Inflammatory macrophage treated with lipopolysaccharide for 4 hours (primary cell): Measurements from ENCODE around the gene HDGFL2.

Experiments
- DNase-seq: peaks from one replicate; pipeline ENCODE4 v3.0.0-alpha.2; 2020

HDGFL2 gene

DNA sequence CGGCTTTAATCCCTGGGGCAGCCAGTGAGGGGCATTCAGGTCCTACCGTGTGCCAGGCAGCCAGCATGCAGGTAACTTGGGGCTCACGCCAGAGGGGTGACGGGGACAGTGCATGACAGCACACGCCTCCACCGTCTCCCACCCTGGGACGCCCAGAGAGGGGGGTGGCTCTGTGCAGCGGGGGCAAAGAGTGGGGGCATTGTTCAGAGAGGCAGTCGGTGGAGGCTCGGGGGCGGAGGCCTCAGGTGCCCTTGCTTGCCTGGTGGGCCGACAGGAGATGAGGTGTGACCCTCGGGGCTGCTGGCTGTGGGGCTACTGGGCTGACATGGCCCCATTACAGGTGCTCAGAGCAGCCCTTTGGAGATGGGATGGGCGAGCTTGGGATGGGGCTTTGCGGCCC is 27.8 kb downstream of the HDGFL2 start:
- DNase-seq: no peak

DNA sequence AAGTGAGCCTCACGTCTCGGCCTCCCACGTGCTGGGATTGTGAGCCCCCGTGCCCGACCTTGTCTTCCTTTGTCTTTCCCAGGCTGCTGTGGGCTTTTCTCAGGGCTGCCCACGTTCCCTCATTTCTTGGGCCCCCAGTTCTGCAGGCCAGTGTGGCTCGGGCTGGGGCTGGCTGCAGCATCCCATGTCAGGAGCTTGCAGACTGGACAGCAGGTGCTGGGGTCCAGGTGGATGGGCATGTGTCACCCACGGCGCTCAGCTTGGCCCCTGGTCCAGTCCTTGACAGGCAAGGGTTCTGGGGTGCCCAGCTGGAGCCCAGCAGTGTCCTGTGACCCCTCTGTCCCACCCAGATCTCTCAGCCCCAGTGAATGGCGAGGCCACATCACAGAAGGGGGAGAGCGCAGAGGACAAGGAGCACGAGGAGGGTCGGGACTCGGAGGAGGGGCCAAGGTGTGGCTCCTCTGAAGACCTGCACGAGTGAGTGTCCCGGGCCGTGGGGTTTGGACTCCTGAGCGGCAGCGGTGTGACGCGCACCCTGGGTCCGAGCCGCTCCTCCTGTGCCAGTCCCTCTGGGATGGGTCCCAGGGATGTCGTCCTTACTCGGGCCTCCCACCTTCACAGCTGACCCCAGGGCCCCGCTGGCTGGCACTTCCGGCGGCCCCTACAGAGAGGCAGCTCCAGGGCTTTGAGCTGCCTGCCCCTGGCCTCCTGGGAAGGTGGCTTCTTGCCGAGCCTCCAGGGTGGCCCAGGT is 28.9 kb downstream of the HDGFL2 start:
- no peak for DNase-seq

DNA sequence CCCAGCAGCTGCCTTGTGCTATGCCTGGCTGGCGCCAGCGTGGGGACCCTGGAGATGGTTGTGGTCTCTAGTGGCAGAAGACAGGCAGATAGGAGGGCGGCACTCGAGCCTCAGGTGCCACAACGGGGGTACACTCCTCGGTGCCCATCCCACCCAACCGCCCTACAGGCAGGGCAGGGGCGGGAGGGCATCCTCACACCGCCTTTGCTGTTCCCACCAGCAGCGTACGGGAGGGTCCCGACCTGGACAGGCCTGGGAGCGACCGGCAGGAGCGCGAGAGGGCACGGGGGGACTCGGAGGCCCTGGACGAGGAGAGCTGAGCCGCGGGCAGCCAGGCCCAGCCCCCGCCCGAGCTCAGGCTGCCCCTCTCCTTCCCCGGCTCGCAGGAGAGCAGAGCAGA is 29.6 kb downstream of the HDGFL2 start:
- no peak for DNase-seq

DNA sequence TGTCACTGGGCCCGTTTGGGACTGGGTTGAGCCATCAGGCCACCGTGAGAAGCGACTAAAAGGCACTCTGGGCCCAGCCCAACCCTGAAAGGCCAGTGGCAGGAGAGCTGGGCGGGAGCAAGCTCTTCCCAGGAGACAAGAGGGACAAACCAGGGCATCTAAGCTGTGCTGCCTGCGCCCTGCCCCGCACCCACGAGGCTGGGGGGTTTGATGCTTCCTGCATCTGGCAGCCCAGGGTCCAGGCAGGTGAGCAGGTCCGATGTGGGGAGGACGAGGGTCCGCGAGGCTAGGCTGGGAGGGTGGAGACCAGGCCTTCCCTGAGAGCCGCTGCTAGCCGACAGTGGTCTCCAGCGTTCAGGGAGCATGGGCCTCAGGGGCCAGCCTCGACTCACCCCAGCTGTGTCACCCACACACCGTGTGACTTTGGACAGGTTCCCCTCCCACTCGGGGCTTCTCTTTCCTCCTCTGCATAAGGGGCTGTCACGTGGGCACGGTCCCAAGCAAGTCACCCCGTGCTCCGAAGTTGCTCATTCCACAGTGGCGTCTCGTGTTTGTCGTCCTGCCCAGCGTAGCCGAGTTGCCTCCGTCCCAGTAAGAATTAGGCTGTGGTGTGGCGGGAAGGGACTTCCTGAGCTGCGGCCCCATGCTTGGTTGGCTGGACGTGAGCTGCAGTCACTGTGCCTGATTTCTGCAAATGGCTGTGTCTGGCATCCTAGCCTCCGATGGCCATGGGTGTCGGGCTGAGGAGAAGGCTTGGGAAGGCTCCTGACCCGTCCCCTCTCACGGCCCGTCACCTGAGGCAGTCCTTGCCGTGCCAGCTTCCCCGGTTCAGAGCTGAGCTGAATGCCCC is 30.4 kb downstream of the HDGFL2 start:
- no peak for DNase-seq

DNA sequence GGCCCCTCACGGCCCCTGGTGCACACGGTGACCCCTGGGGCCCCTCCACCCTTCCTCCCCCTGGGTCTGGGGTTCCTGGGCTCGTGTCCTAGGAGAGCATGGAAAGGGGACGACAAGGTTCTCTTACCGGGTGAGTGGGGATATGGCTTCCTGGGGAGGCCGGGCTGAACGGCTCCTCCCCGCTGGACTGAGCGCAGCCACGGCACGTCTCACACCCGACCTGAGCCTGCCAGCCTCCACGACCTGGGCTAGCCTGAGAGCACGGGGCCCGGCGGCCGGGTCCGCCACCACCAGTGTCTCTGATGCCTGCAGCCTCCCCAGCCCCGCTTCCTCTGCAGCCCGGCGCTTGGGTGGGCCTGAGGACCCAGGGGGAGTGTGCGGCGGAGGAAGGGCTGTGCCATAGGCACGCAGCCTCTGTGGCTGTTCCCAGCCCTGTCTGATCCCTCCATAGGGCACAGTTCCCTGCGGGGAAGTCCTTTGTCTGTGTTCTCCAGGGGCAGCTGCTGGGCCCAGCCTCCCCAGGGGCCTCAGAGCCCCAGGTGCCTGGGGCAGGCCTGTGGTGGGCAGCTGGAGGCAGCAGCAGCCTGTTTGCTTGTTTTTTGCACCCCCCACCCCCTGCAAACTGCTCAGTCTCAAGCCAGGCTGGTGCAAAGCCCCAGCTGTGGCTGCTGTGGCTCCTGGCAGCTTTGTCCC is 31.2 kb downstream of the HDGFL2 start:
- no peak for DNase-seq

DNA sequence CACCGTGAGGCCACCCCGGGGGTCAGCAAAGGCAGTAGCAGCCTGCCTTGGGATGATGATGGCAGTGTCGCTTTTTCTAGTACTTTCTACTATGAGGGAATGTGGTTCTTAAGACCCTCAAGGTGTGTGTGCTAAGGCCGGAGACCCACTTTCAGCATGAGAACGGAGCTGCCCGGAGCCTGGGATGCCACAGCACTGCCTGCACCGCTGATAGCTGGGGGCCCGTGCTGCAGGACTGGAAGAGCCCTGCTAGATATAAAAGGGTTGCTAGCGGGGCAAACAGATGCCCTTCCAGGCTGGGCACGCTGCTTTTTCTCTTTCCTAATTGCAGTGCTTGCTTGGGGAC is 31.7 kb downstream of the HDGFL2 start:
- DNase-seq: no peak

DNA sequence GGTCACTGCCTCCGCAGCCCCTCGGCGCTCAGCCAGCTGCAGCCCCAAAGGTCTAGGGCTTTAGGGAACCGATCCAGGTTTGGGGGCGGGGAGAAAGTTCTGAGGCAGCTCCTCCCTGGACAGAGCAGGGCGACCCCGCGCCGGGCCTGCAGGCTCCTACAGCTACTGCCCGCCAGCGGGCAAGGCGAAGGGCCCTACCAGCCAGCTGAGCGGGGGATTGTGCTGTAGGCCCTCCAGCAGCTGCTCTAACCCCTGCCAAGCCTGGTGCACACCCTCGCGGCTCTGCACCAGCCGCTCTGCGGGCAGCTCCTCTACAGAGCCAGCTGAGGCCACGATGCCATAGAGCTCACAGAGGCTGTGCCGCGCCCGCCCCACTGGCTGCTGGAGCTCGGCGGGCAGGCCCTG is 32.2 kb downstream of the HDGFL2 start:
- no peak for DNase-seq

DNA sequence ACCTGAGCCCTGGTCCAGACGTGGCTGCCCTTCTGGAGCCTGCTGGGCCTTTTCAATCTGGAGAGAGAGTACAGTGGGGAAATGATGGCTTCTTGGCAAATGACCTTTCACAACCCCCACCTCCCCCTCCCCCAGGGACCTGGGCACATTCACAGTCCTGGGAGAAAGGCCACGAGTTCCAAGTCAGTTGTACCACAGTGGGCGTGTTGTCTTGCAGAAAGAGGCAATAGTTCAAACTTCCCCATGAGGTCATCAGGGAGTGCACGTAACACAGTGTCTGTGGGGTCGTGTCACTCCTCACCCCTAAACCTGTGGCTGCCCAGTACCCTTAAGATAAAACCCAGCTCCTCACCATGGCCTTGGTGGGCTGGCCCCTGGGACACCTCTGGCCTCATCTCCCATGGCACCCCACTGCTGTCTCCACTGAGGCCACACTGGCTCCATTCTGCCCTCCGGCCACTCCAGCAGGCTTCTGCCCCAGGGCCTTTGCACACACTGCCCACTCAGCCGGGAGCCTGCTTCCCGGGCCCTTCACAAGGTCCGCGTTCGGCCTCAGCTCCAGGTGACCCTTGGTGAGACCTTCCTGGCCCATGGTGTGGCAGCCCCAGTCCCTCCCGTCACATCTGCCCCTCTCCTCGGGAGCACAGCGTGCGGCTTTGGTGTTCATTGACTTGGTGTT is 32.9 kb downstream of the HDGFL2 start:
- DNase-seq: peak; percentile 91

DNA sequence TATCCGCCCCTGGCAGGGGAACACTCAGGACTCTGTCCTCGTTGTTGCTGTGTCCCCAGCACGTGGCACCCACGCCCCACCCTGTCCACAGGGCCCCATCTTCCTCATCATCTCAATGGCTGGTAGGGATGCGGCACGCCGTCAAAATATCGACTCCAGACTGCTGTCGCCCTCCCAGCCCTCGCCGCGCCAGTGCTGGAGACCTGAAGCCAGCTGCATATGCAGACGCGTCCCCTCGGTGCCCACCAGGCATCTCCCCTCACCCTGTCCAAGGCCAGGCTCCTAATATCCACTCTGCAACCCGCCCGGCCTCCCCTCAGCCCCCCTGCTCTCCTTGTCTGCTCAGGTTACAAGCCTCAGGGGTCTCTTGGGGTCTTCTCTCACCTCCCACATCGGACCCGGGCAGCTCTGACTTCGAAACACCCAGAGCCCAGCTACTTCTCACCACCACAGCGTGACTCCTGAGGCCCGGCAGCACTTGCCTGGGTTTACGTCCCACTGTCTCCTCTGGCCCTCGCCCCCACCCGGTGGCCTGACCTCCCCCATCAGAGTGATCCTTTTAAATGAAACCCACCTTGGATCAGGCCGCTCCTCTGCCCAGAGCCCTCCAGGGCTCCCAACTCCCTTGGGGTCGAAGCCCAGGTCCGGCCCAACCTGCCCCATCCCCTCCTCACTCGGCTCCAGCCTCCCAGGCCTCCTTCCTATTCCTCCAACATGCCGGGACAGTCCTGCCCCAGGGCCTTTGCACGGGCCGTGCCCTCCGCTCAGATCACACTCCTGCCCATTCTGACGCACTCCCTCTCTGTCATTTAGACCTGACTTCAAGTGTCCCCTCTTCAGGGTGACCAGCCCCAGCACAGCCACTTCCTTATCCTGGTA is 33.7 kb downstream of the HDGFL2 start:
- no peak for DNase-seq

DNA sequence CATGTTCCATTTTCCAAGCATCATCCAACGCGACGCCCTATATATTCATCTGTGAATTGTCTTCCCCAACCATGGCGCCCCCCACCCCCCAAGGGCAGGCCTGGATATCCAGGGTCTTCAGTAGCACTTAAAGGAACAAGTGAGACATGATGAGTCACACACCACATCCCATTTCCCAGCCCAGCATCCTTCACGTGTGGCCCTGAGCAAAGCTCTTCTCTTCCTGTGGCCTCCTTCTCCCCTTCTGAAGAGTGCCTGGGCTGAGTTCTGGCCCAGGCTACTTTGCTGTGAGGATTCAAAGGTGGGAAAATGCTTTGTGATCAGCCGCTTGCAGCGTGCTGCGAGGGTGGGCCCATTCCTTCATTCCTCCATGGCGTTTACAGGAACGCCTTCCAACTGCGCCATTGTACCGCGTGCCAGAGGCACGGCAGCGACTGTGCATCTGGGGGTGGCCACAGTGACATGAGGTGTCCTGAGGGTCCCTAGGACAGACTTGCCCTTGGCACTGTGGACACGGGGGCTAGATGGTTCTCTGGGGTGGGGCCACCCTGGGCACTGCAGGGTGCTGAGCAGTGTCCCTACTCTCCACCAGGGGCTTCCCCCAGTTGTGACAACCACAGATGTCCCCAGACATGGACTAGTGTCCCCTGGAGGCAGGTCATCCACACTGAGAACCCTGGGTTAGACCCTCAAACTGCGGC is 34.5 kb downstream of the HDGFL2 start:
- peak; percentile 60 for DNase-seq

DNA sequence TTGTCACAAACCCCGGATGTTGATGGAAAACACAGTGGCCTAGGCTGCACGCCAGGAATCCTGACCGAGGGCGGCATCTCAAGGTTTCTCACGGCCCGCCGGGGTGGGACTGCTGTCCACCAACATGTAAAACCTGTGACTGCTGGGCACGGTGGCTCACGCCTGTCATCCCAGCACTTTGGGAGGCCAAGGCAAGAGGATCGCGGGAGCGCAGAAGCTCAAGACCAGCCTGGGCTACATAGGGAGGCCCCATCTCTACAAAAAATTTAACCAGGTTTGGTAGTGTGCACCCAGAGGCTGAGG is 35.0 kb downstream of the HDGFL2 start:
- no peak for DNase-seq

DNA sequence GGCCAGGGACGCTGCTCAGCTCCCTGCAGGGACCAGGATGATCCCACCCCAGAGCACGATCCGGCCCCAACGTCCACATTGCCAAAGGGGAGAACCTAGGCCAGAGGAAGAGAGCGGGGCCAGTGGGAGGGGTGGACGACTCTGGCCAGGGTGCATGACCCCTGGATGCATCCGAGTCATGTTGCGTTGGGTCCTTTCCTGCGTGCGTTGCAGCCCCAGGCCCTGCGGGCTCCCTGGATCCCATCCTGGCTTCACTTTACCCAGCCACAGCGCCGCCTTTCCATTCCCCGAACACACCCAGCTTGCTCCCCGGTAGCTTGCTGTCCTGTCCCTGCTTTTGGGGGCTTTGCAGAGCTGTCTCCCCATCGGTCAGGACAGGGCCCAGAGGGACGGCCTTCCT is 35.7 kb downstream of the HDGFL2 start:
- DNase-seq: no peak

DNA sequence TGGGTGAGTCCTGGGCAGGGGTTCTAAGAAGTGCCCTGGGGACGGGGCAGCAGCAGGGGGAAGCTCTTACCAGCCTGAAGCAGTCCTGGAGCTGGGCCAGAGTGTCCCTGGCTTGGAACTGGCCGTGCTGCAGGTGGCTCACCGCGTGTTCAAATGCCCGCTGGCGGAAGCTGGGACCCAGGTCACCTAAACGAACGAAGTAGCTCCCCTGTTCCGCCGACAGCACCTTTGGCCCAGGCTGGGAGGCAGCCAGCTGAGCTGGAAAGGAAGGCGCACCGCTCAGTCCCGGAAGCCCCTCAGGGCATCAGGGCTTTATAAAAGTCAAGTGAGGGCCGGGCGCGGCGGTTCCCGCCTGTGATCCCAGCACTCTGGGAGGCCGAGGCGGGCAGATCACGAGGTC is 36.6 kb downstream of the HDGFL2 start:
- DNase-seq: no peak

DNA sequence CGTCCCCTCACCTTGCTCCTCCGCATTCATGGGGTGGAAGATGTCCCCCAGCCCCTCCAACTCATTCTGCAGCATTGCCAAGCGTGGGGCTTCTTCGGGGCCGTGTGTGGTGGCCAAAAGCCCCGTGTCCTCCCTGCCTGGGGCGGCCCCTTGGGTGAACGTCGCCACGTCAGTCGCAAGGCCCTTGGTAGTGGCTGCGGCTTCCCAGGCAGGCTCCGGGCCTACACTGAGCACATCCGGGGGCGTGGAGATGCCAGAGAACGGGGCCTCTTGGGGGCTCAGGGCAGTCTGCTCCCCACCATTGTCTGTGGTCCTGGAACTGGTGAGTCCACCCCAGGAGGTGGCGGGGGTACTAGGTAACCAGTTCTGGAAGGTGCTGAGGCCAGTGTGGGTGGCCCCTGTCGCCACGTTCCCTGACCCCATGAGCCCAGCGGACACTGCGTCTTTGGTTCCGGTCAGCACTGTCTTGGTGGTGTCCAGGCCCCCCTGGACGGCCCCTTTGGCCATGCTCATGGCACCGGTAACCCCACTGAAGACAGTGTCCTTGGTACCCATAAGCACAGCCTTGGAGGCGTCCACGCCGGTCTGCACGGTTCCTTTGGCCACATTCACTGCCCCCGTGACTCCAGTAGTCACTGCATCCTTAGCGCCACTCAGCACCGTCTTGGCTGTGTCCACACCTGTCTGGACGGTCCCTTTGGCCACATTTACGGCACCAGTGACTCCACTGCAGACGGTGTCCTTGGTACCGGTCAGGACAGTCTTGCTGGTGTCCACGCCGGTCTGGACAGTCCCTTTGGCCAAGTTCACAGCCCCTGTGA is 38.5 kb downstream of the HDGFL2 start:
- DNase-seq: no peak

DNA sequence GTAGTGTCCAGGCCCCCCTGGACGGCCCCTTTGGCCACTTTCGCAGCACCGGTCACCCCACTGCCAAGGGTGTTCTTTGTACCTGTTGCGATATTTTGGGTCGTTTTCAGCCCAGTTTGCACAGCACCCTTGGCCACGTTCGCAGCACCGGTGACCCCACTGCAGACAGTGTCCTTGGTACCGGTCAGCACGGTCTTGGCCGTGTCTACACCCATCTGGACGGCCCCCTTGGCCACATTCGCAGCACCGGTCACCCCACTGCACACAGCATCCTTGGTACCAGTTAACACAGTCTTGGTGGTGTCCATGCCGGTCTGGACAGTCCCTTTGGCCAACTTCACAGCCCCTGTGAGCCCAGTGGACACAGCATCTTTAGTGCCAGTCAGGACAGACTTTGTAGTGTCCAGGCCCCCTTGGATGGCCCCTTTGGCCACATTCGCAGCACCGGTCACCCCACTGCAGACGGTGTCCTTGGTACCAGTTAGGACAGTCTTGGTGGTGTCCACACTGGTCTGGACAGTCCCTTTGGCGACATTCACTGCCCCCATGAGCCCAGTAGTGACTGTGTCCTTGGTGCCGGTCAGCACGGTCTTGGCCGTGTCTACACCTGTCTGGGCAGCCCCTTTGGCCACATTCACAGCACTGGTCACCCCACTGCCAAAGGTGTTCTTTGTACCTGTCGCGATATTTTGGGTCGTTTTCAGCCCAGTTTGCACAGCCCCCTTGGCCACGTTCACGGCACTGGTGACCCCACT is 39.4 kb downstream of the HDGFL2 start:
- no peak for DNase-seq

DNA sequence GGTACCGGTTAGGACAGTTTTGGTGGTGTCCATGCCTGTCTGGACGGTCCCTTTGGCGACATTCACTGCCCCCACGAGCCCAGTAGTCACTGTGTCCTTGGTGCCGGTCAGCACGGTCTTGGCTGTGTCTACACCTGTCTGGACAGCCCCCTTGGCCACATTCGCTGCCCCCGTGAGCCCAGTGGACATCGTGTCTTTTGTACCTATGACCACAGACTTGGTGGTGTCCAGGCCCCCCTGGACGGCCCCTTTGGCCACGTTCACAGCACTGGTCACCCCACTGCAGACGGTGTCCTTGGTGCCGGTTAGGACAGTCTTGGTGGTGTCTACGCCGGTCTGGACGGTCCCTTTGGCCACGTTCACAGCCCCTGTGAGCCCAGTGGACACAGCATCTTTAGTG is 40.0 kb downstream of the HDGFL2 start:
- DNase-seq: no peak

DNA sequence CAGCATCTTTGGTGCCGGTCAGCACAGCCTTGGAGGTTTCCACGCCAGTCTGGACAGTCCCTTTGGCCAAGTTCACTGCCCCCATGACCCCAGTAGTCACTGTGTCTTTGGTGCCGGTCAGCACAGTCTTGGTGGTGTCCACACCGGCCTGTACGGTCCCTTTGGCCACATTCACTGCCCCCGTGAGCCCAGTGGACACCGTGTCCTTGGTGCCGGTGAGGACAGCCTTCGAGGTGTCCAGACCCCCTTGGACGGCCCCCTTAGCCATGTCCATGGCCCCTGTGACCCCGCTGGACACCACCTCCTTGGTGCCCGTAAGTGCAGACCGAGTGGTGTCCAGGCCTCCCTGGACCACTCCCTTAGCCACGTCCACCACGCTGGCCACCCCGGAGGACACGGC is 41.2 kb downstream of the HDGFL2 start:
- DNase-seq: no peak

DNA sequence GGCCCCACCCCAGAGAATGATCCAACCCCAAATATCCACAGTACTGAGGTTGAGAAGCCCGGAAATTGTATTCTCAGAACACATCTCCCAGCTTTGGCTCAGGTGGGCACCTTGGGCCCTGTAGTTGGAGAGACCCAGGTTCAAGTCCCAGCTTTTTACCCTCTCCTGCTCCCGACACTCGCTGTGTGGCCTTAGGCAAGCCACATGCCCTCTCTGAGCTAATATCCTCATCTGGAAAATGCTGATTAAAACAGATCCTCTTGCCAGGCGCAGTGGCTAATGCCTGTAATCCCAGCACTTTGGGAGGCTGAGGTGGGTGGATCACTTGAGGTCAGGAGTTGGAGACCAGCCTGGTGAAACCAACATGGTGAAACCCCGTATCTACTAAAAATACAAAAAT is 43.6 kb downstream of the HDGFL2 start:
- no peak for DNase-seq

DNA sequence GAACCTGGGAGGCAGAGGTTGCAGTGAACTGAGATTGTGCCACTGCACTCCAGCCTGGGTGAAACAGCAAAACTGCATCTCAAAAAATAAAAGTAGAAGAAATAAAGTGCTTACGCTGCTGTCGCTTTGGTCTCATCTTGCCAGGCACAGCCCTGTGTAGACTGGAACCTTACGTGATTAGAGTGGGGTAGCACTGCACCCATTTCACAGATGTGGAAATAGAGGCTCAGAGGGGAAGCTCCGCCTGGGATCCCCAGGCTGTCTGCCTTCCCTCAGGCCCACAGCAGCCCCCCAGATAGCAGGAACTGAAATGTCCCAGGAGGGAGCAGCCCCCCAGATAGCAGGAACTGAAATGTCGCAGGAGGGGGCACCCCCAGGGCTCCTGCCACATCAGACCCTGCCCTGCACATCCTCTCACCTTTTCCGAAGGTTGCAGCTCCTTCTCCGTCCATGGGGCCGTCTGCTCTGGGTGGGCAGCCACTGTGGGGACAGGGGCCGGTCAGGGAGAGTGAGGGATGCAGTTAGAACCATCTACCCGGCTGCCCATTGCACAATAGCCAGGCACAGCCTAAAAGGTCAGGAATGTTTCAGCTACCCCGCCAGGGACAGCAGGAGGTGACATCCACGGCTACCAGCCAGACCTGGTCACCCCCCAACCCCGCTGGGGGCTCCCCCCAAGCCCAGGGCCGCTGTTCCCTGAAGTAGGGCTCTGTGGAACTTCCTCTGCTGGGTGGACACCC is 44.3 kb downstream of the HDGFL2 start:
- no peak for DNase-seq

DNA sequence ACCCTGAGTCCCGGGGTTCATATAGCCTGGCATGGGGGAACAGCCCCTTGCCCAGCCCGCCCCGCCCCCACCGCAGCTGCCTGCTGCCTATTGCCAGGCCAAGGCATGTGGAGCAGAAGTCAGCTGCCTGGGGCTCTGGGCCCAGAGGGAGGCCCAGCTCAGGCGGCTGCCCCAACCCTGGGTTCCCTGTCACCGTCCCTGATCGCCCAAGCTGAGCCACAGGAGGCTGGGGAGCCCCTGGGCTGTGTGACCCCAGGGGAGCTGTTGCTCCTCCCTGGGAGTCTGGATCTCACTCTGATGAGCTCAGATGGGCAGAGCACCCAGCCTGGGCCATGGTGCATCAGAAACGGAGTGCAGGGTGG is 44.8 kb downstream of the HDGFL2 start:
- no peak for DNase-seq
